HepG2 (cell line): ENCODE results near the gene NGRN. TPM values are rescaled to one million over a fixed set of nuclear protein-coding genes. Genes with fewer than 3 reads are reported as not detected.

Experiments used
- CEBPZ ChIP-seq: IDR thresholded peaks from 2 replicates; pipeline ENCODE4 v1.6.1; 2012; ENCODE audit warnings: low read length, improper control_type of control experiment
- GRHL1 ChIP-seq: sonication (generic); formaldehyde crosslinking; conservative IDR thresholded peaks from 2 replicates; pipeline ENCODE4 v1.8.0; 2022; ENCODE audit warnings: missing genetic modification reagents
- HDAC1 ChIP-seq: sonication (generic); formaldehyde crosslinking; IDR thresholded peaks from 2 replicates; pipeline ENCODE4 v1.5.1; 2020; ENCODE audit warnings: mild to moderate bottlenecking, missing genetic modification reagents
- MAF1 ChIP-seq: sonication (generic); formaldehyde crosslinking; IDR thresholded peaks from 2 replicates; pipeline ENCODE4 v1.5.0; 2020; ENCODE audit warnings: missing genetic modification reagents, borderline replicate concordance
- MLLT10 ChIP-seq: sonication (generic); formaldehyde crosslinking; IDR thresholded peaks from 2 replicates; pipeline ENCODE4 v1.4.0; 2020; ENCODE audit warnings: missing genetic modification reagents
- NR3C1 ChIP-seq: sonication (generic); formaldehyde crosslinking; IDR thresholded peaks from 2 replicates; pipeline ENCODE4 v1.4.0; 2020; ENCODE audit warnings: missing genetic modification reagents
- POLR2AphosphoS2 ChIP-seq: IDR thresholded peaks from 2 replicates; pipeline ENCODE4 v1.6.1; 2011; ENCODE audit warnings: low read depth, low read length, improper control_type of control experiment
- RAD51 ChIP-seq: fragments of 450-650 bp; IDR thresholded peaks from 2 replicates; pipeline ENCODE4 v1.6.1; 2016; ENCODE audit warnings: borderline replicate concordance
- RFXAP ChIP-seq: sonication (generic); formaldehyde crosslinking; IDR thresholded peaks from 2 replicates; pipeline ENCODE4 v1.4.0; 2020; ENCODE audit warnings: missing genetic modification reagents, borderline replicate concordance
- SNRNP70 ChIP-seq: fragments of 200-400 bp; formaldehyde crosslinking; IDR thresholded peaks from 2 replicates; pipeline ENCODE4 v1.6.1; 2017; ENCODE audit warnings: mild to moderate bottlenecking, low read depth, low read length, moderate library complexity
- SRSF1 ChIP-seq: fragments of 200-400 bp; formaldehyde crosslinking; optimal IDR thresholded peaks from 2 replicates; pipeline ENCODE3; 2017; ENCODE audit warnings: mild to moderate bottlenecking, low read depth, low read length, moderate library complexity
- SRSF4 ChIP-seq: fragments of 200-400 bp; formaldehyde crosslinking; IDR thresholded peaks from one replicate; pipeline ENCODE4 v1.6.1; 2018; ENCODE audit warnings: mild to moderate bottlenecking, low read depth, low read length, moderate library complexity; ENCODE audit not compliant: poor library complexity, severe bottlenecking
- ZNF17 ChIP-seq: sonication (generic); formaldehyde crosslinking; IDR thresholded peaks from 2 replicates; pipeline ENCODE4 v1.5.0; 2020; ENCODE audit warnings: mild to moderate bottlenecking, missing genetic modification reagents
- ZNF33A ChIP-seq: sonication (generic); formaldehyde crosslinking; IDR thresholded peaks from 2 replicates; pipeline ENCODE4 v1.5.1; 2020; ENCODE audit warnings: missing genetic modification reagents, mild to moderate bottlenecking, moderate library complexity, borderline replicate concordance
- ZNF367 ChIP-seq: sonication (generic); formaldehyde crosslinking; IDR thresholded peaks from 2 replicates; pipeline ENCODE4 v1.4.0; 2020; ENCODE audit warnings: missing genetic modification reagents, borderline replicate concordance
- ZNF460 ChIP-seq: sonication (generic); formaldehyde crosslinking; IDR thresholded peaks from 2 replicates; pipeline ENCODE4 v1.5.1; 2020; ENCODE audit warnings: missing genetic modification reagents, mild to moderate bottlenecking, borderline replicate concordance
- ZNF512B ChIP-seq: sonication (generic); formaldehyde crosslinking; IDR thresholded peaks from 2 replicates; pipeline ENCODE4 v1.5.1; 2020; ENCODE audit warnings: missing genetic modification reagents, mild to moderate bottlenecking, borderline replicate concordance
- ZNF704 ChIP-seq: sonication (generic); formaldehyde crosslinking; IDR thresholded peaks from 2 replicates; pipeline ENCODE4 v1.8.1; 2023; ENCODE audit warnings: mild to moderate bottlenecking, inconsistent platforms, moderate library complexity, missing genetic modification reagents, borderline replicate concordance
- polyA plus RNA-seq, 8 experiments: library from polyadenylated mRNA; depleted of rRNA in 3 of 8; stranded (reverse) in 7 of 8; unstranded in 1 of 8; fragments of >200 nt; fragmentation: Illumina TruSeq in 4 of 8; extraction: Trizol in 4 of 8; gene quantifications; 2 replicates each; pipeline versions ENCODE4 v1.2.1 to v1.2.3, GENCODE V29; 2011 to 2016; ENCODE audit warnings: low read depth in 4 of 8, missing spikeins in 1 of 8, mixed read lengths in 1 of 8; ENCODE audit not compliant: insufficient read depth in 1 of 8
- total RNA-seq, 5 experiments: library from RNA; depleted of rRNA; stranded (reverse); fragments of >200 nt; fragmentation: Illumina TruSeq; extraction: Trizol; gene quantifications; 2 replicates each; pipeline ENCODE4 v1.2.3, GENCODE V29; 2016; ENCODE audit warnings: low read depth in 1 of 5

Gene NGRN
- total and polyA plus RNA-seq, 2 of the 13 experiments (the other 11 are each of a cell fraction or from before 2014, with no cell fraction given), result 39.8 to 63.7 TPM

GRCh38 chr15:90264671-90265070 lies 801 bp upstream of the NGRN start (continued):
- TF ChIP-seq GRHL1 (CRISPR knock-in tag) (no peak), HDAC1 (CRISPR knock-in tag) (no peak), SNRNP70 (no peak), SRSF1 (no peak), POLR2AphosphoS2 (no peak), SRSF4 (no peak), ZNF33A (CRISPR knock-in tag) (no peak), MLLT10 (CRISPR knock-in tag) (no peak), ZNF704 (CRISPR knock-in tag) (no peak), RFXAP (CRISPR knock-in tag) (no peak), ZNF367 (CRISPR knock-in tag) (no peak), MAF1 (CRISPR knock-in tag) (no peak), ZNF512B (CRISPR knock-in tag) (no peak), CEBPZ (no peak), ZNF460 (CRISPR knock-in tag) (peak; percentile 6; the same call in 1 of the 2 replicates), RAD51 (no peak), ZNF17 (CRISPR knock-in tag) (no peak), NR3C1 (CRISPR knock-in tag) (no peak)
